Occipital lobe (tissue), 2 donors: ENCODE data around the gene FANCI. TPM values are rescaled to one million over a fixed set of nuclear protein-coding genes. Genes with fewer than 3 reads are reported as not detected.

Experiments
- DNase-seq: peaks from one replicate; lab custom pipeline; 2025; lab: John Stamatoyannopoulos, UW
- total RNA-seq: library from RNA; depleted of rRNA; stranded (reverse); fragments of >200 nt; gene quantifications from one replicate; pipeline ENCODE4 v1.2.3, GENCODE V29; 2014

Gene FANCI
- total RNA-seq, result 12.6 TPM

DNA sequence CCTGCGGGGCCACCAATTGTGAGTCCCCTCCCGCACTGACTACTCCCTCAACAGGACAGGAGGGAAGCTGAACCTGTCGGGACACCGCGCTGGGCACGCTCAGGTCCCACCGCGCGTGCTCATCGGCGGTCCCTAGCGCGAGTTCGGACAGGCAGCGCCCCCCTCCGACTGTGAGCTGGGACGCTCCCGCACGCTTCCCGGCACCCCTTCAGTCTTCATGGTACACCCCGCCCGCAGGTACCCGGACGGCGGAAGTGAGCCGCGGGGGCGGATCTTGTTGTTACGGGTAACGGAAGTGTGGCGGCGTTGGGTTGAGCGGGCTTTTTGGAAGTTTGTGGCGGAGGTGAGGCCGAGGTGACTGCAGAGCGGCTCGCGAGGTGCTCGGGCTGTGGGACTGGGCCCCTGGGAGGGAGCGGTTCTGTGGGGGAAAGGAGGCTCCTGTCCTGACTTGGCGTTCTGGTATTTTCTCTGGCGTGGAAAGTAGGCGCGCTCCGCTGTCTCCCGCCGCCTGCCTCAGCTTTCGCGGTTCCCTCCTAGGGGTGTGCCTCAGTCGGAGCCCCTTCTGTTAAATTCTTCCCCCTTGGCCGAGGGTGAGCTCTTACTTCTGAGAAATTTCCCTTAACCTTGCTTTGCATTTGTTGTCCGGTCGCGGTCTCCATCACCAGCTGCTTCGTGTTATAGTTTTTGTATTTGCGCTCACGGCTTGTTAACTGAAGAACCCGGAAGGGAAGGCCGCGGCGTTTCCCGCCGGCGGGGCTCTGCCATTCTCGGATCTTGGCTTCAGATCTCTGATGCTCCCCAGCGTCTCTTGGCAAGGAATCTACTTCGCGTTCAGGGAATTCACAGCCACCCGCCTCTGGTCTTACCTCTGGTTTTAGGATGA is at the start of gene FANCI:
TSS of gene FANCI (plus strand) at position 289 of the 883 bp plus-strand sequence. CDS start 3,669 bp downstream, outside the sequence.
- peak; percentile 94 for DNase-seq

GRCh38 chr15:89194608-89195007 is 49.2 kb upstream of the FANCI start:
- DNase-seq, result no peak

- no peak for DNase-seq
Measured at GRCh38 chr15:89195836-89196235, 47.9 kb upstream of the FANCI start.

GRCh38 chr15:89196241-89196640 is 47.5 kb upstream of the FANCI start:
- no peak for DNase-seq

- DNase-seq, result no peak
Measured at GRCh38 chr15:89196994-89197393, 46.8 kb upstream of the FANCI start.

GRCh38 chr15:89197503-89197971 is 46.2 kb upstream of the FANCI start:
- peak; percentile 69 for DNase-seq

DNA sequence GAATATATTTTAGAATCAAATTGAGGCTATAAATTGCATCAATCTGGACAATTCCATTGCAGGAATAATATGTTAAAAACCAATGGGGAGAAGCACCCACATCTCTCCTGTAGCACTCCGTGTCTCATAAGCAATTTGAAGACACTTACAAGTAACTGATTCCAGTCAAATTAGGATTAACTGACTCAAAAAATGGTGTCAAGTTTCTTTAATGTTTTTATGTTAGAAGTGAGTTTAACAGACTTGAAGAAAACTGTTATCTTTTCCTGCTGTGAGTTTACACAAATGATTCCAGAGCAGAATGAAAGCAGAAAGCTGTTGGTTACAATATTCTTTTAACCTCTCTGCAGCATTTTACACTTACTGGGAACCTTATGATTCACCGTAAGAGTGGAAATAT is 45.6 kb upstream of the FANCI start:
- DNase-seq, result no peak

DNA sequence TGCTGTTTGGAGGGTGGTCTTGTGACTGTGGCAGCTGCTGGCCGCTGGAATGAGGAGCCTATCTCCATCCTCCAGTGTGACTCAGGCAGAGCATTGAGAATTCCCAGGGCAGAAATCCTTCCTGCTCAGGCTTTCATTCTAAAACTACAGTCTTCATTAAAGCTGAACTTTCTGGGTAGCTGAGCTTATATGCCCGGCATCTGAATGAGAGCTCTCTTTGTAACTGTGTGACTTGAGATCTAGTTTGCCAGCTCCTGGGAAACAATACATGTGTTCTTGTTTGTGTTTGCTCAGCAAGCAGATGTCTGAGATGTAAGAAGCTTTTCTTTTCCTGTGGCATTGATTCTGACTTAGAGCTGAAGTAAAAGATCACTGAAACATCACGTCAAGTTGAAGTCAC is 44.8 kb upstream of the FANCI start:
- no peak for DNase-seq

DNA sequence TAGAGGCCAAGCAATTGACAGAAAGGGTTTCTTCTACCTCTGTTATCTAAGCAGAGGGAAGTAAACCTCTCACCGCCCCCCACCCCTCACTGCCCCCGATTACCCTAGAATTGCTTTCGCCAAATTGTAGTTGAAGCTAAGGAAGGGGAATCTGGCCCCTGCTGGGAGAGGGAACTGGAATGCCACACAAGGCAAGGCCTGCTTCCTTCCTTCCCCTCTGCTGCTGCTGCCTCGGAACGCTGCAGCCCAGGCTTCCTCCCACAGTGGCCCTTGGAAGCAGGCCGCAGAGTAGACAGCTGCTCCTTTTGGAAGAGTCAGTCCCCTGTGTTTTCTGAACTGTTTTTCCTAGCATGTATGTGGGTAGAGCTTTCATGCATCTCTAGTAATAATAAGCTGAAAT is 44.0 kb upstream of the FANCI start:
- no peak for DNase-seq

- no peak for DNase-seq
Measured at GRCh38 chr15:89200182-89200581, 43.6 kb upstream of the FANCI start.

DNA sequence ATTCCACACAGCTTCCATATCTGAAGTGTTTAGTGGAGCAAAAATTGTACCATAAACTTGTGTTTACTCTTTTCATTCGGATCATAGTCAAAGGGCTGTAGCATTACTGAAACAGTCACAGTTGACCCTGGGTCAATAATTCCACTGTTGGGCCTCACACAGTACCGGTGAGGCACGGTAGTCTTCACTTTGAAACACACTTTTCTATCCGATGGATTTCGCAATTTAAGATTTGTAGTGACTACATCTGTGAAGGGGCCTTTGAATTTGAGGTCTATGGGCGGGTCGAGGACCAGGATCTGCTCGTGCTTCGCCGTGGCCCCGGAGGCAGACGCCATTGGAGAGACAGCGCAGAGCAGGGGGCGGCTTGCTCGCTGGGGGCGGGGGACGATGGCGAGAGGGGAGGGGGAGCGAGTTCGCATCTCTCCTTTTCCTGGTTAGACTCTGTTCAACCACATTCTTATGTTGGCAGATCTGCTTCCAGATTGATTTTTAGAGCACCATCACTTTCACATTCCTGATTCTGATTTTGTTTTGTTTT is 42.2 kb upstream of the FANCI start:
- no peak for DNase-seq

GRCh38 chr15:89203705-89204273 is 40.0 kb upstream of the FANCI start:
- DNase-seq, result no peak

GRCh38 chr15:89205991-89206585 is 37.7 kb upstream of the FANCI start:
- no peak for DNase-seq

GRCh38 chr15:89206908-89207331 is 36.9 kb upstream of the FANCI start:
- DNase-seq, result peak; percentile 57

DNA sequence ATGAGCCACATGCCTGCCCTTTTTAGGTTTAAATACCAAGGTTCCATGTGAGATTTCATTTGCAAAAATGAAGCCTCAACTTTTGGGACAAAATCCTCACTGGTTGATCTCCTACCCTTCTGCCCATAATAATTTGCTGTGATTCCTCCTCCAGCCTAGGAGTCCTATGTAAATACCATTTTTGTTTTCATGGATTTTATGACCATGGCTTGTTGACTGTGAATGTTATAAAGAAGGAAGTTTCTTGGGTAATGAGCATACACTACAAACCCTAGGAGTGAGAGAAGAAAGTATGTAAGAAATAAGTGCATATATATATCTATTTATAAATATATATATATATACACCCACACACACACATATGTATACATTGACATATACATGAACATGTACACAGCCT is 35.5 kb upstream of the FANCI start:
- no peak for DNase-seq

- DNase-seq, result no peak
Measured at GRCh38 chr15:89209057-89209456, 34.7 kb upstream of the FANCI start.

GRCh38 chr15:89211678-89212170 is 32.1 kb upstream of the FANCI start:
- no peak for DNase-seq

DNA sequence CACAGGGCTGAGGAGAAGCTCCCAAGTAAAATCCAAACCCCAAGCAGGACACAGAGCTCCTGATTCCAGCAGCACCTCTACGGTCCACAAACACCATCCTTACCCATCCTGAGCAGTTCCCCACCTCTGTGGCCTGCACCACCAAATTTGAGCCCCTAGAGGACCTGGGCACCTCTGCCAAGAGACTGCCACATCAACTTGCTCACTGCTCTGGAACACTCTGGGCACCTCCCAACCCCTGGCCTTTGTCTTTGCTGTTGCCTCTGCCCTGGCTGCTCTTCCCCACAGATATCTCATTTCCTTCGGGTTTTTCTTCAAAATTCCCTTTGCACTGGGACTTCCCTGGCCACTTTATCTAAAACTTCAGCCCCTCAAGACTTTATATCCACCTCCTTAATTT is 28.2 kb upstream of the FANCI start:
- no peak for DNase-seq

- DNase-seq, result no peak
Measured at GRCh38 chr15:89217031-89217430, 26.7 kb upstream of the FANCI start.

DNA sequence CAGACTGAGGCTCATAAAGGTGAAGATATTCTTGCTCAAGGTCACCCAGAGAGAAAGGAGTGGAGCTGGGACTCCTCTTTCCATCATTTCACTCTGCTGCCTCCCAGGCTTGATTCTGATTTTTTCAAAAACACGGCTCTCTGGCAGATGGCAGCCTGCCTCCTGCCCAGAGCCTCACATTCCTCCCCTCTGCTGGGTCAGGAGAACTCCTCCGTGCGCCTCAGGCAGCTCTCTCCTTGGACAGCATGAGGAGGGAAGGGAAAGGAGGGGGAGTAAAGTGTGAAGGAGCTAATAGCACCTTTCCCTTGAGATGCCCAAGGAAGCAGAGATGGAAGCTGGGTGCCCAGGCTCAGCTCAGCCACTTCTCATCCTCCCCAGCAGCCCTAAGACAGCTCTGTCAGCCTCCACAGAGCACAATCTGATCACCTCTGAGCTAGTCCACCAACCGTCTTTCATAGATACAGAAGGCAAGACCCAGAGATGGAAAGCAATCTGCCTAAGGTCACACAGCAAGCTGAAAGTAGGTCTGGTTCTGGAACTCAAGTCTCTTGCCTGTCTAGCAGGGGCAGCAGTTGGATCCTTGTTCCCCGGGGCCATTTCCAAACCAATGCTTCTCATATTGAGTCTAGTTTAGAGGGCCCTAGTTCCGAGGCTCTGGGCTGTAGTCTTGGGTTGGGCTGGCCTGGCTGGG is 25.9 kb upstream of the FANCI start:
- DNase-seq, result no peak

GRCh38 chr15:89218531-89218930 is 25.2 kb upstream of the FANCI start:
- no peak for DNase-seq
